ENCODE results near the gene ARMC6. TPM values are rescaled to one million over a fixed set of nuclear protein-coding genes. Genes with fewer than 3 reads are reported as not detected.

ARMC6 gene
- total RNA-seq, 1 donor from 2014 or later = 25.9 TPM

GRCh38 chr19:19027228-19027627, 6.2 kb upstream of the ARMC6 start:
- Mint-ChIP-seq H3K4me3 (ENCODE audit: unreplicated experiment) (peak overlapping the region; percentile 61), H3K4me1 (ENCODE audit: unreplicated experiment) (peaks cover 6% of the 10 kb centered on the region), H3K27ac (ENCODE audit: unreplicated experiment) (no peak overlapping the region), H3K36me3 (ENCODE audit: low read depth, unreplicated experiment) (peaks cover 40% of the 10 kb centered on the region), H3K27me3 (ENCODE audit: unreplicated experiment) (peaks cover under 1% of the 10 kb centered on the region), H3K9me3 (ENCODE audit: unreplicated experiment) (no peaks in the 10 kb centered on the region)
- no peak for TF ChIP-seq CTCF (IDR thresholded peaks at IDR 0.05; ENCODE audit: unreplicated experiment)
- no peak for DNase-seq (ENCODE audit: low spot score)

- Mint-ChIP-seq H3K36me3 (ENCODE audit: low read depth, unreplicated experiment) (peaks cover 35% of the 10 kb centered on the region), H3K27me3 (ENCODE audit: unreplicated experiment) (peaks cover 5% of the 10 kb centered on the region), H3K4me3 (ENCODE audit: unreplicated experiment) (no peak overlapping the region), H3K9me3 (ENCODE audit: unreplicated experiment) (no peaks in the 10 kb centered on the region), H3K27ac (ENCODE audit: unreplicated experiment) (no peak overlapping the region), H3K4me1 (ENCODE audit: unreplicated experiment) (peaks cover 4% of the 10 kb centered on the region)
- TF ChIP-seq CTCF (IDR thresholded peaks at IDR 0.05; ENCODE audit: unreplicated experiment) = no peak
- no peak for DNase-seq (ENCODE audit: low spot score)
These were observed 4.9 kb upstream of the ARMC6 start for GRCh38 chr19:19028526-19028925.

GRCh38 chr19:19031891-19032290, 1.5 kb upstream of the ARMC6 start:
- Mint-ChIP-seq H3K4me3 (ENCODE audit: unreplicated experiment) (peak overlapping the region; percentile 98), H3K36me3 (ENCODE audit: low read depth, unreplicated experiment) (peaks cover 27% of the 10 kb centered on the region), H3K9me3 (ENCODE audit: unreplicated experiment) (no peaks in the 10 kb centered on the region), H3K27ac (ENCODE audit: unreplicated experiment) (peak overlapping the region; percentile 52), H3K4me1 (ENCODE audit: unreplicated experiment) (peaks cover 10% of the 10 kb centered on the region), H3K27me3 (ENCODE audit: unreplicated experiment) (peaks cover 6% of the 10 kb centered on the region)
- no peak for DNase-seq (ENCODE audit: low spot score)
- no peak for TF ChIP-seq CTCF (IDR thresholded peaks at IDR 0.05; ENCODE audit: unreplicated experiment)

- peaks cover 6% of the 10 kb centered on the region for H3K27me3 Mint-ChIP-seq (ENCODE audit: unreplicated experiment)
- peak overlapping the region; percentile 98 for H3K4me3 Mint-ChIP-seq (ENCODE audit: unreplicated experiment)
- peaks cover 10% of the 10 kb centered on the region for H3K4me1 Mint-ChIP-seq (ENCODE audit: unreplicated experiment)
- peaks cover 21% of the 10 kb centered on the region for H3K36me3 Mint-ChIP-seq (ENCODE audit: low read depth, unreplicated experiment)
- H3K9me3 Mint-ChIP-seq (ENCODE audit: unreplicated experiment) = no peaks in the 10 kb centered on the region
- TF ChIP-seq CTCF (IDR thresholded peaks at IDR 0.05; ENCODE audit: unreplicated experiment) = no peak
- H3K27ac Mint-ChIP-seq (ENCODE audit: unreplicated experiment) = peak overlapping the region; percentile 90
- peak; percentile 85 for DNase-seq (ENCODE audit: low spot score)
These were observed 805 bp upstream of the ARMC6 start for GRCh38 chr19:19032420-19033175.

- no peak for TF ChIP-seq CTCF (IDR thresholded peaks at IDR 0.05; ENCODE audit: unreplicated experiment)
- peaks cover 6% of the 10 kb centered on the region for H3K27me3 Mint-ChIP-seq (ENCODE audit: unreplicated experiment)
- peak overlapping the region; percentile 98 for H3K4me3 Mint-ChIP-seq (ENCODE audit: unreplicated experiment)
- no peaks in the 10 kb centered on the region for H3K9me3 Mint-ChIP-seq (ENCODE audit: unreplicated experiment)
- peaks cover 19% of the 10 kb centered on the region for H3K36me3 Mint-ChIP-seq (ENCODE audit: low read depth, unreplicated experiment)
- DNase-seq (ENCODE audit: low spot score) = no peak
- peak overlapping the region; percentile 42 for H3K27ac Mint-ChIP-seq (ENCODE audit: unreplicated experiment)
- peaks cover 10% of the 10 kb centered on the region for H3K4me1 Mint-ChIP-seq (ENCODE audit: unreplicated experiment)
These were observed 302 bp upstream of the ARMC6 start for GRCh38 chr19:19033176-19033425.
